Stimulated activated CD4-positive, alpha-beta T cell treated with anti-CD3 and anti-CD28 coated beads, Interleukin-4, amount 100 ng/mL, for 1 hour (primary cell): ENCODE results near the gene CIRBP.
A peak's percentile ranks its signal among the peaks of the same experiment; 100 is the strongest.
"Not testable (repeated sequence)": the region's sequence is repeated elsewhere in the genome, so short reads cannot be mapped to it uniquely, and the experiment has no call there.

Source experiments
- DNase-seq: peaks from one replicate; pipeline ENCODE4 v3.0.0-alpha.2; 2020

Gene CIRBP

DNA sequence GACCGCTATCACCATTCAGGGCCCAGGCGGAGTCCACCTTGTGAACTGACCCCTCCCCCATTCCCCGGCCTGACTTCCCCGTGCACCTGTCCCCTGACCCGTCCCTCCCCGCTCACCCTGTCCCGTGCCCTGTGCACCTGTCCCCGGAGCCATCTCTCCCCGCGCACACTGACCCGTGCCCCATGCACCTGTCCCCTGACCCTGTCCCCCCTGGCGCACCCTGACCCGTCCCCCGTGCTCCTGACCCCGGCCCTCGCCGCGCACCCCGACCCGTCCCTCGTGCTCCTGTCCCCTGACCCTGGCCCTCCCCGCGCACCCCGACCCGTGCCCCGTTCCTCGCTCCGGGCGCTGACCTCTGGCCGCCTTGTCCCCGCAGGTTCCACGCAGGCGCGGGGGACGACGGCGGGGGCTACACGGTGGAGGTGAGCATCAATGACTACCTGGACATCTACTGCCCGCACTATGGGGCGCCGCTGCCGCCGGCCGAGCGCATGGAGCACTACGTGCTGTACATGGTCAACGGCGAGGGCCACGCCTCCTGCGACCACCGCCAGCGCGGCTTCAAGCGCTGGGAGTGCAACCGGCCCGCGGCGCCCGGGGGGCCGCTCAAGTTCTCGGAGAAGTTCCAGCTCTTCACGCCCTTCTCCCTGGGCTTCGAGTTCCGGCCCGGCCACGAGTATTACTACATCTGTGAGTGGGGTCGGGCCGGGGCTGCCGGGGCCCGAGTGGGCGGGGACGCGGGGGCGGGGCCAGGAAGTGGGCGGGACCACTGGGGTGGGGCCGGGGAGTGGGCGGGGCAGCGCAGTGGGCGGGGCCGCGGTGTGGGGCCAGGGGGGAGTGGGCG, 26.3 kb downstream of the CIRBP start:
- peak; percentile 50 for DNase-seq

DNA sequence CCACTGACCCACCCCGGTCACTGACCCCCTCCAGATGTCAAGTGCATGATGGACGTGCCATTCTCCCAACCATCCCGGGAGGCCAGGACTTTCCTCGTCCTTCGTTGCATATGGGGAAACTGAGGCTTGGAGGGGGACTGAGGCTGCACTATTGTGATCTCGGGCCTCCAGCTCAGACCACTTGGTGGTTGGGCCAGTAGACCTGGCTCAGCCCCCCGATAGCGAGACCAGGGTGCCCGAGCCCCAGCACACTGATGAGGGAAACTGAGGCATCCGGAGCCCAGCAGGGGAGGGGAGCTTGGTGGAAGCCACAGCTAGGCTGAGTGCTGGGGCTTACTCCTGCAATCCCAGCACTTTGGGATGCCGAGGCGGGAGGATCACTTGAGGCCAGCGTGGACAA, 26.9 kb downstream of the CIRBP start:
- DNase-seq: no peak

DNA sequence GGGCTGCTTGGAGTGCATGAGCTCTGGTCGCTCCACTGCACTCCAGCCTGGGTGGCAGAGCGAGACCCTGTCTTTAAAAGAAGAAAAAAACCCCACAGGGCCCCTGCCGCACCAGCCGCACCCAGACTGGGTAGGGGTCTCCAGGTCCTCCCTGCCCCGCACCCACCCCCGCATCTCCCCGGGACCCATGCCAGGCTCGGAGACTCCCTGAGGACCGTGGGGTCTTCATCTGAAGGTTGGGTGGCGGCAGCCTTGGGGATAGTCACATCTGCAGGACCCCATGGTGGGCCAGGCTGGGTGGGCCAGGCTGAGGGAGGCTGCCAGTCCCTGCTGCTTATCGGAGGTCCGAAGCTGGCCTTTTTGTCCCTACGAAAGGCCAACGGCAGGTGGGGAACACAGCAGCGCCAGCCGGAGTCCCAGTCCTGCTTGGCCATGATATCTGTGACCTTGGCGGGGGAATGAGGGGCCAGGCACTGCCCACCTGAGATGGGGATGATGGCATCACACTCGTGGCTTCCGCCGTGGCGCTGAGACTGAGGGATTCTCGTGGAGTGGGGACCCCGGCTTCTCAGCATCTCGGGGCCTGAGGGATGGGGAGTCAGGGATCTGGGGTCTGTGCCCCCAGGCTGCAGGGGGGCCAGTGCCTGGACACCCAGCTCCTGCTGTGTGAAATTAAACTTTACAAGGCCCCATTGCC, 27.6 kb downstream of the CIRBP start:
- DNase-seq: no peak

GRCh38 chr19:1298235-1298634, 29.1 kb downstream of the CIRBP start:
- DNase-seq: no peak

- DNase-seq: no peak
Observed at GRCh38 chr19:1299801-1300200, 30.7 kb downstream of the CIRBP start.

DNA sequence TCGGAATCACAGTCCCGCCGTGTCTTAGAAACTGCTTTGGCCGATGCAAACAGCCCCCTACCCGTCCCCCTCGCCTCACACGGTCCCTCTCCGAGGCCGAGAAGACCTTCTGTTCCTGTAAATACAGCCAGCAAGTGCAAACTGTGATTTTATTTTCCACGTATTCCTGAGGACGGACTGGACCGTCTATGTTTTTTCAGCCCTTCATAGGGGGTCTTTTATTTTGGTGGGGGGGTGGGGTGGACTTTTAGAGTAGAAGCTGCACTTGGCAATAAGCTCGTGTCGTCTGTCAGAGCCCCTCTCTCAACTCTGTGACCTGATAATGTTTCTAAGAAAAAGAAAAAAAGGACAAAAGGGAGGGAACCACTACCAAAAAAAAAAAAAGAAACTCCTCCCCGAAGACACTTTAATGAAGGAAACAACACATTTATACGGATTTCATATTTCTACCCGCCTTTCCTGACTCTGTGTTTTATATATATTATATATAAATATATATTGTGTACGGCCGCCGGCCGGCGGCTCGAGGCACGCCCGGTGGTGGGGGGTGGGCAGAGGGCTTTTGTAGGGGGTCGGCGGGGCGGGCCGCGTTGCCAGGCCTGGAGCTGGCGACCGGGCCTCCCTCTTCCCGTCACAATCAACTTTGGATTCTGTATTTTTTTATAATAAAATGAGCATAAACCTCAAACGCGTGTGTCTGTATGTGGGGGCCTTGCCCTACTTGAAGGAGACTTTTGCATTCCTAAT, 31.8 kb downstream of the CIRBP start:
- DNase-seq: no peak

- no peak for DNase-seq
Observed at GRCh38 chr19:1302533-1303239, 33.6 kb downstream of the CIRBP start.

GRCh38 chr19:1304197-1304924, 35.2 kb downstream of the CIRBP start:
- no peak for DNase-seq

GRCh38 chr19:1305354-1305753, 36.2 kb downstream of the CIRBP start:
- not testable (repeated sequence) for DNase-seq

DNA sequence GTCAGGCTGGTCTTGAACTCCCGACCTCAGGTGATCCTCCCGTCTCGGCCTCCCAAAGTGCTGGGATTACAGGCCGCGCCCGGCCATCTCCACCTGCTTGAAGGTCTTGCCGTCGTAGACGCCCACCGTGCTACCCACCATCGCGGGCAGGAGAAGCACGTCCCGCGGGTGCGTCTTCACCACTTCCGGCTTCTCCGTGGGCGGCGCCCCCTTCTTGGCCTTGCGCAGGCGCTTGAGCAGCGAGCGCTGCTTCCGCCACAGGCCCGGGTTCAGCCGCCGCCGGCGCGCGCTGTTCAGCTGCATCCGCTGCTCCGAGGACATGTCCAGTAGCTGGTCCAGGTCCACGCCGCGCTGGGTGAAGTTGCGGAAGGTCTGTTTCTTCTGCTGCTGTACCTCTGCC, 38.2 kb downstream of the CIRBP start:
- no peak for DNase-seq

DNA sequence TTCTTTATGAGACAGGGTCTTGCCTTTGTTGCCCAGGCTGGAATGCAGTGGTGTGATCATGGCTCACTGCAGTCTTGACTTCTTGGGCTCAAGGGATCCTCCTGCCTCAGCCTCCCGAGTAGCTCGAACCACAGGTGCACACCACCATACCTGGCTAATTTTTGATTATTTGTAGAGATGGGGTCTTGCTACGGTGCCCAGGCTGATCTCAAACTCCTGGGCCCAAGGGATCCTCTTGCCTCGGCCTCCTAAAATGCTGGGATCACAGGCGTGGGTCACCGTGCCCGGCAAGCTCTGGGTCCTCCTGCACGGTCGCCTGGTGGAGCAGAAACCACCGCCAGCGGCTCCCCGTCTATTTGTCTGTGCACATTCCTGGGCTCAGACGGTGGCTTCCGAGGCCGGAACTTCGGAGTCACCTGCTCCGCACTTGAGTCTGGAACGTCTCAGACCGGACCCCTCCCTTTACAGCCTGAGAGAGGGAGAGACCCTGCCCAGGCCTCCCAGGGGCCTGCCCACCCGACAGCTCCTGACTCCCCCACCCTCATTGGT, 38.7 kb downstream of the CIRBP start:
- DNase-seq: no peak

GRCh38 chr19:1308718-1309117, 39.6 kb downstream of the CIRBP start:
- DNase-seq: no peak

GRCh38 chr19:1309977-1310852, 41.1 kb downstream of the CIRBP start:
- no peak for DNase-seq

GRCh38 chr19:1310853-1311180, 41.7 kb downstream of the CIRBP start:
- no peak for DNase-seq

DNA sequence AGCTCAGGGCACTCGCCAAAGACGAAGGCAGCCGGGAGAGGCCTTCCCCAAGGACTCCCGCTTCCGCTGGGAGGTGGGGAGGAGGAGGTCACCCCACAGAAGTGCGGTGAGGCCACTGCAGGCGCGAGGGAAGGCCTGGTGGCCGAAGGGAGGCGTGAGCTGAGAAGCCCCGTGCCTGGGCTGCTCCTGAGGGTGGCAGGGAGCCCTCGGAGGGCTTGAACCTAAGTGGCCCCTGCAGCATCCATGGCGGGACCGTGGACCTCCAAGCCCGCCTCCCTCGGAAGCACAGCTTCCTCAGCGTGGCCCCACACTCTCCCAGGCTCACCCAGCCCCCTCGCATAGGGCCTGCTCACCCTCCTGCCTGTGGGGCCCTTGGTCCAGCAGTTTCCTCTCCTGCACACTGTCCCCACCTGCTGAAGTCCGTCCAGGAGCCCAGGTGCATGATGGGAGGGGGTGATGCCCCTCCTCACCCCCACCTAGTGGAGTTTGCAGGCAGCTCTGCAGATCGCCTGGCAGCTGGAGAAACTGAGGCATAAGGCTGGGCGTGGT, 42.5 kb downstream of the CIRBP start:
- no peak for DNase-seq

DNA sequence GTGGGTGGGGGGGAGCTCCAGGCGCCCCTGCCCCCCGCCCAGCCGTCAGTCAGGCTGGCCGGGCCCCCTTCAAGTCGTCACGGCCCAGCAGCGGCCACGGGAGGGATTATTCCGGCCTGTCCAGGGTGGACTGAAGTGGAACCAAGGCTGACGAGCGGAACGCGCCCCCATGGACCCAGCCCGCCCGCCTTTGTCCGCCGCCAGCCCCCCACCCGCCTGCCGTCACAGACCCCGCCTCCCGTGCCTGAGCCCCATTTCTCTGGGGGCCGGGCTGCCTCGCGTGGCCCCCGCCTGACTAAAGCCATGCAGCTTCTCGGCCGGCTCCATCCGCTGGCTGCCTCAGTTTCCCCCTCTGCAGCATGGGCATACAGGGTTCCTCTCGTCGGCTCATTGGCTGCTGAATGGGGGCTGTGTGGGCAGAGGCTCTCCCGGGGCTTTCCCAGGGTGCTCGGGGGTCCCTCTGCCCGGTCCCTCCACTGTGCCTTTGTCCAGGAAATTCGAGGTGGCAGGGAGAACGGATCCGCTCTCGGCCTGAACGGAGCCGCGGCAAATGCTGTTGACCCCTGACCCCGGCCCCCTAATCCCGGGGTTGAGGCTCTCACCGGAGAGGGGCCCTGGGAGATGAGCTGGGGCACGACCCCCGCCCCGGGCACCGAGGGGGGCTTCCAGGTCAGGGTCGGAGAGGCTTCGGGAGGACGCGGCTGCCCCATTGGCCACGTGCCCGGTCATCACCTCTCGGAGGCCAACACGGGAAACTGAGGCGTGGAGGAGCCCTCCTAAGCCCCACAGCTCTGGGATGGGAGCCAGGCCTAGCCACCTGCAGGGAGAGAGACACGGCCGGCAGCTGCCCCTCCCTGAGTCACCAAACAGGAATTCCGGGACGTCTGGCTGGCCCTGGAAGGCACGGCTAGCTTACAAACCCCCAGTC, 43.9 kb downstream of the CIRBP start:
- no peak for DNase-seq

GRCh38 chr19:1313695-1314613, 44.8 kb downstream of the CIRBP start:
- DNase-seq: no peak

- DNase-seq: peak; percentile 37
Observed at GRCh38 chr19:1315470-1316166, 46.5 kb downstream of the CIRBP start.
